Activated naive CD8-positive, alpha-beta T cell treated with anti-CD3 and anti-CD28 coated beads for 36 hours (primary cell): ENCODE results near the gene PDE3A. TPM values are rescaled to one million over a fixed set of nuclear protein-coding genes. Genes with fewer than 3 reads are reported as not detected.
"Not testable (repeated sequence)": the region's sequence is repeated elsewhere in the genome, so short reads cannot be mapped to it uniquely, and the experiment has no call there.

Experiments used
- DNase-seq: peaks from one replicate; pipeline ENCODE4 v3.0.0; 2021
- H3K27ac Mint-ChIP-seq: one replicate; pipeline ENCODE4 v1.8.0; 2022; ENCODE audit warnings: mild to moderate bottlenecking, moderate library complexity, mixed read lengths
- H3K27me3 Mint-ChIP-seq: one replicate; pipeline ENCODE4 v1.8.0; 2022; ENCODE audit warnings: mild to moderate bottlenecking, mixed read lengths
- H3K36me3 Mint-ChIP-seq: one replicate; pipeline ENCODE4 v1.8.0; 2021; ENCODE audit warnings: mild to moderate bottlenecking, mixed read lengths
- H3K4me1 Mint-ChIP-seq: one replicate; pipeline ENCODE4 v1.8.0; 2021; ENCODE audit warnings: mixed read lengths
- H3K4me3 Mint-ChIP-seq: one replicate; pipeline ENCODE4 v1.8.0; 2022; ENCODE audit warnings: mild to moderate bottlenecking, moderate library complexity, mixed read lengths
- H3K9me3 Mint-ChIP-seq: one replicate; pipeline ENCODE4 v1.8.0; 2022; ENCODE audit warnings: mixed read lengths
- total RNA-seq, 2 experiments: library from RNA; stranded (reverse); gene quantifications; one replicate each; pipeline ENCODE4 v1.2.3, GENCODE V29; 2021

PDE3A gene
- total RNA-seq, 2 experiments from 2014 or later: not detected

- no peak overlapping the region for H3K27ac Mint-ChIP-seq
- H3K9me3 Mint-ChIP-seq: no peaks in the 10 kb centered on the region
- peaks cover 70% of the 10 kb centered on the region for H3K27me3 Mint-ChIP-seq
- H3K36me3 Mint-ChIP-seq: no peaks in the 10 kb centered on the region
- peak overlapping the region; percentile 67 for H3K4me3 Mint-ChIP-seq
- DNase-seq: peak; percentile 2
- peaks cover 14% of the 10 kb centered on the region for H3K4me1 Mint-ChIP-seq
These were observed 441 bp downstream of the PDE3A start for GRCh38 chr12:20368651-20369304.

- Mint-ChIP-seq H3K4me1 (peaks cover 14% of the 10 kb centered on the region), H3K27ac (no peak overlapping the region), H3K36me3 (no peaks in the 10 kb centered on the region), H3K9me3 (no peaks in the 10 kb centered on the region), H3K27me3 (peaks cover 77% of the 10 kb centered on the region), H3K4me3 (peak overlapping the region; percentile 67)
- DNase-seq: peak; percentile 18
These were observed 1.1 kb downstream of the PDE3A start for GRCh38 chr12:20369305-20370013.

GRCh38 chr12:20370014-20370386 is 1.7 kb downstream of the PDE3A start:
- Mint-ChIP-seq H3K27ac (no peak overlapping the region), H3K9me3 (no peaks in the 10 kb centered on the region), H3K4me1 (peaks cover 14% of the 10 kb centered on the region), H3K4me3 (peak overlapping the region; percentile 40), H3K36me3 (no peaks in the 10 kb centered on the region), H3K27me3 (peaks cover 78% of the 10 kb centered on the region)
- DNase-seq: no peak

GRCh38 chr12:20370866-20371519 is 2.7 kb downstream of the PDE3A start:
- H3K27me3 Mint-ChIP-seq: peaks cover 76% of the 10 kb centered on the region
- no peak overlapping the region for H3K4me3 Mint-ChIP-seq
- H3K36me3 Mint-ChIP-seq: no peaks in the 10 kb centered on the region
- no peak overlapping the region for H3K27ac Mint-ChIP-seq
- DNase-seq: no peak
- H3K4me1 Mint-ChIP-seq: peaks cover 14% of the 10 kb centered on the region
- no peaks in the 10 kb centered on the region for H3K9me3 Mint-ChIP-seq

GRCh38 chr12:20372326-20373096 is 4.2 kb downstream of the PDE3A start:
- H3K9me3 Mint-ChIP-seq: no peaks in the 10 kb centered on the region
- no peak for DNase-seq
- H3K27ac Mint-ChIP-seq: no peak overlapping the region
- H3K4me1 Mint-ChIP-seq: peaks cover 14% of the 10 kb centered on the region
- peaks cover 66% of the 10 kb centered on the region for H3K27me3 Mint-ChIP-seq
- no peaks in the 10 kb centered on the region for H3K36me3 Mint-ChIP-seq
- H3K4me3 Mint-ChIP-seq: no peak overlapping the region

GRCh38 chr12:20374795-20375194 is 6.5 kb downstream of the PDE3A start:
- Mint-ChIP-seq H3K27me3 (peaks cover 43% of the 10 kb centered on the region), H3K27ac (no peak overlapping the region), H3K4me1 (peaks cover 3% of the 10 kb centered on the region), H3K4me3 (no peak overlapping the region), H3K36me3 (no peaks in the 10 kb centered on the region), H3K9me3 (no peaks in the 10 kb centered on the region)
- DNase-seq: no peak

GRCh38 chr12:20375560-20375959 is 7.2 kb downstream of the PDE3A start:
- peaks cover 35% of the 10 kb centered on the region for H3K27me3 Mint-ChIP-seq
- no peaks in the 10 kb centered on the region for H3K36me3 Mint-ChIP-seq
- no peaks in the 10 kb centered on the region for H3K9me3 Mint-ChIP-seq
- no peaks in the 10 kb centered on the region for H3K4me1 Mint-ChIP-seq
- H3K27ac Mint-ChIP-seq: no peak overlapping the region
- DNase-seq: no peak
- H3K4me3 Mint-ChIP-seq: no peak overlapping the region

- Mint-ChIP-seq H3K36me3 (no peaks in the 10 kb centered on the region), H3K4me3 (no peak overlapping the region), H3K27ac (no peak overlapping the region), H3K4me1 (no peaks in the 10 kb centered on the region), H3K27me3 (peaks cover 24% of the 10 kb centered on the region), H3K9me3 (no peaks in the 10 kb centered on the region)
- no peak for DNase-seq
These were observed 8.6 kb downstream of the PDE3A start for GRCh38 chr12:20376984-20377383.

- H3K4me1 Mint-ChIP-seq: no peaks in the 10 kb centered on the region
- no peak overlapping the region for H3K27ac Mint-ChIP-seq
- H3K9me3 Mint-ChIP-seq: no peaks in the 10 kb centered on the region
- H3K4me3 Mint-ChIP-seq: no peak overlapping the region
- peaks cover 17% of the 10 kb centered on the region for H3K27me3 Mint-ChIP-seq
- no peak for DNase-seq
- H3K36me3 Mint-ChIP-seq: no peaks in the 10 kb centered on the region
These were observed 9.4 kb downstream of the PDE3A start for GRCh38 chr12:20377750-20378149.

GRCh38 chr12:20382117-20382516 is 13.8 kb downstream of the PDE3A start:
- DNase-seq: no peak
- H3K27ac Mint-ChIP-seq: no peak overlapping the region
- no peaks in the 10 kb centered on the region for H3K36me3 Mint-ChIP-seq
- no peaks in the 10 kb centered on the region for H3K4me1 Mint-ChIP-seq
- H3K27me3 Mint-ChIP-seq: no peaks in the 10 kb centered on the region
- no peak overlapping the region for H3K4me3 Mint-ChIP-seq
- H3K9me3 Mint-ChIP-seq: no peaks in the 10 kb centered on the region

GRCh38 chr12:20383612-20384011 is 15.3 kb downstream of the PDE3A start:
- H3K4me3 Mint-ChIP-seq: no peak overlapping the region
- DNase-seq: no peak
- H3K36me3 Mint-ChIP-seq: no peaks in the 10 kb centered on the region
- no peak overlapping the region for H3K27ac Mint-ChIP-seq
- no peaks in the 10 kb centered on the region for H3K9me3 Mint-ChIP-seq
- no peaks in the 10 kb centered on the region for H3K27me3 Mint-ChIP-seq
- no peaks in the 10 kb centered on the region for H3K4me1 Mint-ChIP-seq

GRCh38 chr12:20384836-20385235 is 16.5 kb downstream of the PDE3A start:
- H3K4me3 Mint-ChIP-seq, H3K36me3 Mint-ChIP-seq, H3K4me1 Mint-ChIP-seq, H3K27me3 Mint-ChIP-seq, DNase-seq, H3K9me3 Mint-ChIP-seq, H3K27ac Mint-ChIP-seq: not testable (repeated sequence)

GRCh38 chr12:20390846-20391245 is 22.5 kb downstream of the PDE3A start:
- H3K27me3 Mint-ChIP-seq: no peaks in the 10 kb centered on the region
- H3K9me3 Mint-ChIP-seq: peaks cover 4% of the 10 kb centered on the region
- H3K36me3 Mint-ChIP-seq: no peaks in the 10 kb centered on the region
- no peak overlapping the region for H3K4me3 Mint-ChIP-seq
- H3K4me1 Mint-ChIP-seq: no peaks in the 10 kb centered on the region
- no peak overlapping the region for H3K27ac Mint-ChIP-seq
- no peak for DNase-seq

- Mint-ChIP-seq H3K27ac (no peak overlapping the region), H3K27me3 (no peaks in the 10 kb centered on the region), H3K36me3 (no peaks in the 10 kb centered on the region), H3K4me3 (no peak overlapping the region), H3K9me3 (peaks cover 4% of the 10 kb centered on the region), H3K4me1 (no peaks in the 10 kb centered on the region)
- DNase-seq: no peak
These were observed 24.0 kb downstream of the PDE3A start for GRCh38 chr12:20392339-20392738.

GRCh38 chr12:20393707-20394106 is 25.4 kb downstream of the PDE3A start:
- H3K4me3 Mint-ChIP-seq: no peak overlapping the region
- no peak overlapping the region for H3K27ac Mint-ChIP-seq
- DNase-seq: no peak
- H3K27me3 Mint-ChIP-seq: no peaks in the 10 kb centered on the region
- H3K4me1 Mint-ChIP-seq: no peaks in the 10 kb centered on the region
- H3K36me3 Mint-ChIP-seq: no peaks in the 10 kb centered on the region
- peaks cover 4% of the 10 kb centered on the region for H3K9me3 Mint-ChIP-seq
